K562 (cell line): ENCODE measurements around the gene NACA. TPM values are rescaled to one million over a fixed set of nuclear protein-coding genes. Genes with fewer than 3 reads are reported as not detected.

Experiments
- BACH1 ChIP-seq: fragments of 200-800 bp; sonication (Bioruptor generic); IDR thresholded peaks from 2 replicates; pipeline ENCODE4 v1.6.1; 2016; ENCODE audit warnings: missing genetic modification characterization, missing compliant biosample characterization
- CHD2 ChIP-seq: IDR thresholded peaks from 2 replicates; pipeline ENCODE4 v1.6.1; 2011; ENCODE audit warnings: low read depth, low read length
- DPF2 ChIP-seq: fragments of 450-650 bp; IDR thresholded peaks from 2 replicates; pipeline ENCODE4 v1.6.1; 2016
- ELF1 ChIP-seq: fragments of 200-800 bp; sonication (Bioruptor generic); IDR thresholded peaks from 2 replicates; pipeline ENCODE4 v1.6.1; 2016; ENCODE audit warnings: missing genetic modification characterization, missing compliant biosample characterization
- FOXJ2 ChIP-seq: fragments of 200-800 bp; sonication (Bioruptor generic); IDR thresholded peaks from 2 replicates; pipeline ENCODE4 v1.6.1; 2016; ENCODE audit warnings: missing genetic modification characterization, missing compliant biosample characterization
- FOXJ3 ChIP-seq: sonication (generic); formaldehyde crosslinking; IDR thresholded peaks from 2 replicates; pipeline ENCODE4 v1.4.0; 2020; ENCODE audit warnings: mild to moderate bottlenecking, missing genetic modification reagents
- HCFC1 ChIP-seq: IDR thresholded peaks from 2 replicates; pipeline ENCODE4 v1.6.1; 2012; ENCODE audit warnings: low read depth, low read length, improper control_type of control experiment
- SIRT6 ChIP-seq: IDR thresholded peaks from one replicate; pipeline ENCODE4 v1.6.1; 2012; ENCODE audit warnings: low read depth, mild to moderate bottlenecking, control low read depth, inconsistent platforms, low read length, moderate library complexity
- ZNF280A ChIP-seq: fragments of 450-650 bp; IDR thresholded peaks from 2 replicates; pipeline ENCODE4 v1.6.1; 2018; ENCODE audit warnings: mild to moderate bottlenecking, low read depth; ENCODE audit not compliant: partially characterized antibody
- ZNF3 ChIP-seq: fragments of 250-450 bp; sonication (Bioruptor Pico); IDR thresholded peaks from 2 replicates; pipeline ENCODE4 v1.5.0; 2021; ENCODE audit warnings: mild to moderate bottlenecking, moderate library complexity
- ZNF57 ChIP-seq: fragments of 450-650 bp; formaldehyde crosslinking; IDR thresholded peaks from 2 replicates; pipeline ENCODE4 v1.4.0; 2020; ENCODE audit warnings: mild to moderate bottlenecking, moderate library complexity
- ZNF764 ChIP-seq: fragments of 250-450 bp; sonication (Bioruptor Pico); IDR thresholded peaks from 2 replicates; pipeline ENCODE4 v1.4.0; 2020; ENCODE audit warnings: low read depth, mild to moderate bottlenecking, moderate library complexity
- polyA plus RNA-seq, 8 experiments: library from polyadenylated mRNA; depleted of rRNA in 4 of 8; stranded (reverse) in 5 of 8; unstranded in 3 of 8; fragments of >200 nt; fragmentation: Nextera tagmentation in 2 of 8; fragmentation: Illumina TruSeq in 1 of 8; extraction: Ambion mirVana in 2 of 8; extraction: Trizol in 1 of 8; gene quantifications; 2 replicates each; pipeline versions ENCODE4 v1.2.1 to v1.2.3, GENCODE V29; 2011 to 2014; ENCODE audit warnings: inconsistent platforms in 1 of 8, missing spikeins in 1 of 8
- total RNA-seq, 7 experiments: library from RNA; depleted of rRNA in 6 of 7; stranded (reverse); fragments of >200 nt in 6 of 7; fragmentation: Illumina TruSeq in 2 of 7; extraction: Trizol in 2 of 7; gene quantifications; 2 replicates each; pipeline versions ENCODE4 v1.2.1 to v1.2.3, GENCODE V29; 2011 to 2021; ENCODE audit warnings: low replicate concordance in 1 of 7

Gene NACA
- total and polyA plus RNA-seq, 9 of the 15 experiments (the other 6 are each of a cell fraction or from before 2014, with no cell fraction given), result 1,030 to 2,416 (median 1,645) TPM

DNA sequence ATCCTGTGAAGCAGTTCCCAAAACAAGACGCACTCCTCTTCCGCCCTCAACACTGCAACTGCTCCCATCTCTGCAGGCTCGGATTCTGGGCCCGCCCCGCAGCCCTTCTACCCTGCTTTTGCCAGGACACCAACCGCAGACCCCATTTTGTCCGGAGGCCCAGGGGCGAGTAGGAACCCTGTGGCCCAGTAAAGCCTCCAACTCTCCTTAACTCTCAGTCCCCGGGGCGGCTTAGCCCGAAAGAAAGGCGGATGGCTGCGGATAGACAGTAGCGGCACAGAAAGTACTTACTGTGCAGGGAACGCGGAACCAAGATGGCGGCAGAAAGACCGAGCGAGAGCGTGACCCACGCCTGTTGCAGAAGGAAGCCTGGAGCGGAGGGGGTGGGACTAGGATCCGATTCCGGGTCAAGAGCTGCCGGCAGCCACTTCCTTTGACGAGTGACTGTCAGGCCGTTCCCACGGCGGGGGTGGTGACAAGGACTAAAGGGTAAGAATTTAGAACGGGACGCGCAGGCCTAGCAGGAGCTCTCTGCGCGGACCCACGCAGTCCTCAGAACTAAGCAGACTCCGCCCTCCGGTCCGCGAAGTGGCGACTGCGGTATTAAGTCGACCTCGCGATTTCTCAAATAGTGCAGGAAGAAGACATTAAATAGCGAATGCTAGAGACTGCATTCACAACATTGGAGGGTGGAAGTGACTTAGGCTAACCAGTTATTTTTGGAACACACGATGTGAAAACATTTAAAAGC, at the start of gene NACA (continued):
- TF ChIP-seq FOXJ2, result no peak
- TF ChIP-seq ZNF280A, result peak; percentile 28
- peak; percentile 81 for TF ChIP-seq HCFC1
- no peak for TF ChIP-seq ZNF3
- TF ChIP-seq ZNF57 (CRISPR knock-in tag), result no peak
- TF ChIP-seq DPF2, result peak; percentile 39; the same call in 1 of the 2 replicates
- TF ChIP-seq CHD2, result peak; percentile 83
- no peak for TF ChIP-seq ZNF764 (CRISPR knock-in tag)
- no peak for TF ChIP-seq BACH1 (tag)
- peak; percentile 88 for TF ChIP-seq ELF1
- no peak for TF ChIP-seq FOXJ3
- TF ChIP-seq SIRT6, result no peak
- TF ChIP-seq, all 486 proteins: peak for 185
